Stomach smooth muscle (tissue), 2 donors: ENCODE data around the gene DIAPH3.

ENCODE experiments used
- H3K27ac ChIP-seq: one replicate; pipeline ENCODE4 v1.7.0; 2013; ENCODE audit warnings: mild to moderate bottlenecking, low read length, inconsistent platforms
- H3K27me3 ChIP-seq, 2 donors: one replicate each; pipeline ENCODE4 v1.7.0; 2013; ENCODE audit warnings: low read length in 2 of 2; ENCODE audit not compliant: insufficient read depth in 2 of 2, control insufficient read depth in 1 of 2
- H3K36me3 ChIP-seq, 2 donors: one replicate each; pipeline ENCODE4 v1.7.0; 2013; ENCODE audit warnings: low read length in 2 of 2; ENCODE audit not compliant: control insufficient read depth in 2 of 2, insufficient read depth in 2 of 2
- H3K4me1 ChIP-seq: one replicate; pipeline ENCODE4 v1.7.0; 2013; ENCODE audit warnings: low read length; ENCODE audit not compliant: control insufficient read depth, insufficient read depth
- H3K4me3 ChIP-seq, 2 donors: one replicate each; pipeline ENCODE4 v1.7.0; 2013; ENCODE audit warnings: low read length in 2 of 2
- H3K9ac ChIP-seq, 2 donors: one replicate each; pipeline ENCODE4 v1.7.0; 2013; ENCODE audit warnings: low read length in 2 of 2, mild to moderate bottlenecking in 1 of 2
- H3K9me3 ChIP-seq, 2 donors: one replicate each; pipeline ENCODE4 v1.7.0; 2013; ENCODE audit warnings: low read length in 2 of 2; ENCODE audit not compliant: control insufficient read depth in 2 of 2
- donor health status: healthy.
- donor health status: Pancreatic carcinoma.

DIAPH3 gene

GRCh38 chr13:59883885-59884284 is 279.8 kb downstream of the DIAPH3 start:
- no peak overlapping the region for H3K27ac ChIP-seq
- H3K9ac ChIP-seq: no peak overlapping the region
- no peaks in the 10 kb centered on the region for H3K27me3 ChIP-seq
- H3K4me3 ChIP-seq: no peak overlapping the region
- H3K4me1 ChIP-seq: peaks cover 4% of the 10 kb centered on the region
- no peaks in the 10 kb centered on the region for H3K36me3 ChIP-seq
- no peaks in the 10 kb centered on the region for H3K9me3 ChIP-seq

DNA sequence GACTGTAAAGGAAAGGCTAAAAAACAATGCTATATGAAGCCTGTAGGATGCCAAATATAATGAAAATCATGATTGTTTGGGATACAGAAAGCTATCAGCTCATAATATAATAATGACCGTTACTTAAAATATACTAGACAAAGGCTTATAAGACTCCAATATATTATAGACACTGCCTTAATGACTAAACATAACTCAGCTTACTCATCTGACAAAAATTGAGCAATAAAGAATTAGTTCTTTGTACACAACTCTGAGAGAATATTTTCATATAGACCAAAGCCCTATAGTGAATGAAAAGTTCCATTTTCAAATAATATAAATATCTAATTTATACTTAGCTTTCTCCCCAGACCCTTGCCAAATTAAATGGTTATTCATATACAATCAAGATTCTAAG is 283.3 kb downstream of the DIAPH3 start:
- Histone ChIP-seq H3K9me3 (no peaks in the 10 kb centered on the region), H3K4me3 (no peak overlapping the region)

GRCh38 chr13:59879281-59879680 is 284.4 kb downstream of the DIAPH3 start:
- H3K36me3 ChIP-seq: no peaks in the 10 kb centered on the region
- H3K9ac ChIP-seq: no peak overlapping the region
- H3K4me3 ChIP-seq: no peak overlapping the region
- peaks cover 4% of the 10 kb centered on the region for H3K4me1 ChIP-seq
- H3K27ac ChIP-seq: no peak overlapping the region
- H3K9me3 ChIP-seq: no peaks in the 10 kb centered on the region
- no peaks in the 10 kb centered on the region for H3K27me3 ChIP-seq

More for the DNA sequence above, 283.3 kb downstream of the DIAPH3 start:
- H3K36me3 ChIP-seq: no peaks in the 10 kb centered on the region
- peaks cover 4% of the 10 kb centered on the region for H3K4me1 ChIP-seq
- no peak overlapping the region for H3K9ac ChIP-seq
- no peaks in the 10 kb centered on the region for H3K27me3 ChIP-seq
- H3K27ac ChIP-seq: no peak overlapping the region

DNA sequence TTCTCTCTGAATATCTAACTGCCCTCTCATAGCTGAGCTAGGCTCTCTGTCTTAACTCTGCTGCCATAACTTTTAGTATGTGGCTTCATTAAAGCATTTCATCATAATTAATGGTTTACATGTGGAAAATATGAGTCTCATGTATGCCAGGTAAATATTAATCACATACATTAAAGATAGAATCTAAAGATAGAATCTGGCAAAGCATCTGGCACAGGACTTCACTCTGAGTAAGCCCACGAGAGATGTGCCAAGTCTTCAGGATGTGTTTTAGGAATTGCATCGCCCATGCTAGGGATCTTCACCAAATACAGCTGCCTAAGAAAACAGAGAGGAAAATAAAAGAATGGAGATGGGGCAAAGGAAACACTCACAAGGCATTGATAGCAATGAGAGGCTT is 285.8 kb downstream of the DIAPH3 start:
- Histone ChIP-seq H3K4me1 (peaks cover 4% of the 10 kb centered on the region), H3K27ac (no peak overlapping the region), H3K9me3 (no peaks in the 10 kb centered on the region), H3K36me3 (no peaks in the 10 kb centered on the region), H3K9ac (no peak overlapping the region), H3K27me3 (no peaks in the 10 kb centered on the region), H3K4me3 (no peak overlapping the region)

DNA sequence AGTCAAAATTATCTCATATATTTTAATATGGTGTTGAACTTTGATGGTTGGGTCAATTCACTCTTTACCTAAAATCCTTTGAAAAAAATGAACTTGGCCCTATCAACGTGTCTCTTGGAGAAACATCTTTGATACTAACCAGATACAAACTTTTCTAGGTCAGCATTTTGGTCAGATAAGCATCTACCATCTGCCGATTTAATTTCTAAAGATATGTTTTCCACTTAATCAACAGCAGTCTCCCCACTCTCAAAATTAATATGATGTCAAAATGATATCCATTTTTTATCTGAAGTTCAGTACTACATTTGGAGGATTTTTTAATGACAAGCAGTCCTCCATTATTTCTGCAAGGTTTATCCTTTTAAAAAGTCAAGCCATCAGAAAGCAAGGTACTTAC is 288.8 kb downstream of the DIAPH3 start:
- no peak overlapping the region for H3K4me3 ChIP-seq

GRCh38 chr13:59873856-59874255 is 289.9 kb downstream of the DIAPH3 start:
- H3K4me3 ChIP-seq: no peak overlapping the region
- H3K4me1 ChIP-seq: no peaks in the 10 kb centered on the region
- no peaks in the 10 kb centered on the region for H3K9me3 ChIP-seq

More for the DNA sequence above, 288.8 kb downstream of the DIAPH3 start:
- Histone ChIP-seq H3K4me1 (peaks cover 4% of the 10 kb centered on the region), H3K36me3 (no peaks in the 10 kb centered on the region), H3K27ac (no peak overlapping the region), H3K9me3 (no peaks in the 10 kb centered on the region), H3K9ac (no peak overlapping the region), H3K27me3 (no peaks in the 10 kb centered on the region)

DNA sequence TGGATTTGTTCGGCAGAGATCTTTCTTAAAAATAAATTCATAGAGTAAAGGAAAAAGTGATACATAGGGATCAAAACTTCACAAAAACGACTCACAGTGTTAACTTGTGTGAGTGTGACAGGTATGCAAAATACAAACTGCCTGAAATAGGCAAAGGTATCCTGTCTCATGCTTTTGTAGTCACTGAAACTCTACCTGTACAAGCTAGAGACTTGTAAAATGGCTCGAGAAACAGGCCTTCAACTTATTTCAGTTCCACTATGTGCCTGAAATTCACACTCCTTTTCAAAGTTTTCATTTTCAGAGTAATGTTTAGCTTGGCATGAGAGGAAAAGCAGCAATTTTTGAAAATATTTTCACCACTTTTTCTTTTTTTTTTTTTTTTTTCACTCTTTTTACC is 290.4 kb downstream of the DIAPH3 start:
- Histone ChIP-seq H3K27me3 (no peaks in the 10 kb centered on the region), H3K9me3 (no peaks in the 10 kb centered on the region), H3K4me1 (no peaks in the 10 kb centered on the region), H3K27ac (no peak overlapping the region), H3K36me3 (no peaks in the 10 kb centered on the region), H3K4me3 (no peak overlapping the region), H3K9ac (no peak overlapping the region)

More at GRCh38 chr13:59873856-59874255, 289.9 kb downstream of the DIAPH3 start:
- no peak overlapping the region for H3K9ac ChIP-seq
- no peak overlapping the region for H3K27ac ChIP-seq
- H3K27me3 ChIP-seq: no peaks in the 10 kb centered on the region
- H3K36me3 ChIP-seq: no peaks in the 10 kb centered on the region

GRCh38 chr13:59867867-59868266 is 295.9 kb downstream of the DIAPH3 start:
- Histone ChIP-seq H3K27me3 (no peaks in the 10 kb centered on the region), H3K9me3 (no peaks in the 10 kb centered on the region), H3K36me3 (no peaks in the 10 kb centered on the region), H3K4me3 (no peak overlapping the region), H3K4me1 (no peaks in the 10 kb centered on the region), H3K9ac (no peak overlapping the region), H3K27ac (no peak overlapping the region)

- Histone ChIP-seq H3K4me3 (no peak overlapping the region), H3K9ac (no peak overlapping the region), H3K27me3 (no peaks in the 10 kb centered on the region), H3K9me3 (no peaks in the 10 kb centered on the region), H3K4me1 (no peaks in the 10 kb centered on the region), H3K36me3 (no peaks in the 10 kb centered on the region), H3K27ac (no peak overlapping the region)
These were observed 298.3 kb downstream of the DIAPH3 start for GRCh38 chr13:59865398-59865797.

DNA sequence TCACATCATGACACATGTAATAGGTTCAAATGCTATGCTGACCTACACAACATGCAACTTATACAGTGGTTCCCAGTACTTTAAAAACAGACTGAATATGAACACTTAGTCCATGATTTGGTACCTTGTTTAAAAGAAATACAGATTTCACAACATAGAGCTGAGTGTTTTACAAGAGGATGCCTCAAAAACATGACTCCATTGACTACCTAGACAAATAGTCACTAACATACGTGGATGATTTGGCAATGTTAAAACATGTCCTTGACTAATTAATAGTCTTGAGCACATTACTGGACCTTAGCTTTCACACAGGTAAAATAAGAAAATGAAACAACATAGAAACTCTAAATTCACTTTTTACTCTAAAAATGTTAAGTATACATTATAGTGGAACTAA is 300.1 kb downstream of the DIAPH3 start:
- Histone ChIP-seq H3K36me3 (no peaks in the 10 kb centered on the region), H3K27me3 (no peaks in the 10 kb centered on the region), H3K9ac (no peak overlapping the region), H3K4me1 (no peaks in the 10 kb centered on the region), H3K4me3 (no peak overlapping the region), H3K9me3 (no peaks in the 10 kb centered on the region), H3K27ac (no peak overlapping the region)

DNA sequence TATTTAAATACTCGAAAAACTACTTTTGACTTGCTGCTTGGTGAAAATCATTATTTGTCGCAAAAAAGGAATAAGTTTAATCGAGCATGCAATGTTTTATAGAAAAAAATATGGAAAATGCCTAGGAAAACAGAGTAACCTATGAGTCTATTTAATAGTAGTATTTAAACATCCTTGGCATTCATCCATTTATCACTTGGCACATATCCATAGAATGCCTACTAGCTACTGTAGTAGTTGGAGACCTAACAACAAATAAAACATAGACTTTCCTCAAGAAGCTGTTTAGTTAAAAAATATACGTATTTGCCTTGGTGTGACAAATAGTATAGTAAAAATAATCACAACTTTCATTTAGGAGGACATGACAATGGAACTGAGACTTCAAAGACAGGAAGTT is 302.1 kb downstream of the DIAPH3 start:
- H3K27ac ChIP-seq: no peak overlapping the region
- H3K36me3 ChIP-seq: no peaks in the 10 kb centered on the region
- no peaks in the 10 kb centered on the region for H3K4me1 ChIP-seq
- H3K9me3 ChIP-seq: no peaks in the 10 kb centered on the region
- no peak overlapping the region for H3K4me3 ChIP-seq
- H3K9ac ChIP-seq: no peak overlapping the region
- H3K27me3 ChIP-seq: no peaks in the 10 kb centered on the region
